HEK293 (cell line): ENCODE results near the gene DDX27.
A peak's percentile ranks its signal among the peaks of the same experiment; 100 is the strongest.

ENCODE experiments used
- GLIS2 ChIP-seq: fragments of 450-650 bp; formaldehyde crosslinking; IDR thresholded peaks from 2 replicates; pipeline ENCODE4 v1.5.1; 2016; ENCODE audit warnings: missing biosample characterization, missing genetic modification characterization
- HOXD13 ChIP-seq: sonication (generic); formaldehyde crosslinking; IDR thresholded peaks from 2 replicates; pipeline ENCODE4 v1.8.0; 2022; ENCODE audit warnings: missing genetic modification reagents, borderline replicate concordance
- PRDM1 ChIP-seq: fragments of 450-650 bp; formaldehyde crosslinking; IDR thresholded peaks from 2 replicates; pipeline ENCODE4; 2016; ENCODE audit warnings: missing biosample characterization, missing genetic modification characterization
- REPIN1 ChIP-seq: fragments of 450-650 bp; formaldehyde crosslinking; IDR thresholded peaks from 2 replicates; pipeline ENCODE4 v1.5.1; 2017; ENCODE audit warnings: missing biosample characterization, missing genetic modification characterization, low read depth
- SCRT2 ChIP-seq: fragments of 450-650 bp; formaldehyde crosslinking; IDR thresholded peaks from 2 replicates; pipeline ENCODE4 v1.5.1; 2016; ENCODE audit warnings: missing biosample characterization, missing genetic modification characterization
- SETDB1 ChIP-seq: IDR thresholded peaks from one replicate; pipeline ENCODE4 v1.6.1; 2017; ENCODE audit warnings: mild to moderate bottlenecking, low read length, moderate library complexity, mixed read lengths; ENCODE audit not compliant: insufficient read length
- ZBTB20 ChIP-seq: fragments of 450-650 bp; formaldehyde crosslinking; IDR thresholded peaks from 2 replicates; pipeline ENCODE4 v1.5.1; 2016; ENCODE audit warnings: missing biosample characterization, missing genetic modification characterization
- ZFHX2 ChIP-seq: fragments of 450-650 bp; formaldehyde crosslinking; conservative IDR thresholded peaks from 2 replicates; pipeline ENCODE4 v1.5.1; 2016; ENCODE audit warnings: missing biosample characterization, missing genetic modification characterization
- ZFP41 ChIP-seq: fragments of 450-650 bp; formaldehyde crosslinking; IDR thresholded peaks from 2 replicates; pipeline ENCODE4 v1.5.1; 2016; ENCODE audit warnings: missing biosample characterization, missing genetic modification characterization, borderline replicate concordance
- ZIC2 ChIP-seq: fragments of 450-650 bp; formaldehyde crosslinking; IDR thresholded peaks from 2 replicates; pipeline ENCODE4 v1.5.1; 2016; ENCODE audit warnings: missing biosample characterization, missing genetic modification characterization
- ZNF133 ChIP-seq: fragments of 450-650 bp; formaldehyde crosslinking; IDR thresholded peaks from 2 replicates; pipeline ENCODE4 v1.5.1; 2016; ENCODE audit warnings: missing biosample characterization, missing genetic modification characterization
- ZNF16 ChIP-seq: fragments of 450-650 bp; formaldehyde crosslinking; IDR thresholded peaks from 2 replicates; pipeline ENCODE4 v1.5.1; 2016; ENCODE audit warnings: low read depth, missing biosample characterization, missing genetic modification characterization
- ZNF2 ChIP-seq: fragments of 450-650 bp; formaldehyde crosslinking; IDR thresholded peaks from 2 replicates; pipeline ENCODE4 v1.5.1; 2016; ENCODE audit warnings: missing biosample characterization, missing genetic modification characterization
- ZNF221 ChIP-seq: fragments of 450-650 bp; formaldehyde crosslinking; IDR thresholded peaks from 2 replicates; pipeline ENCODE4 v1.5.1; 2017; ENCODE audit warnings: missing biosample characterization, missing genetic modification characterization, borderline replicate concordance
- ZNF248 ChIP-seq: fragments of 450-650 bp; formaldehyde crosslinking; IDR thresholded peaks from 2 replicates; pipeline ENCODE4 v1.5.1; 2017; ENCODE audit warnings: missing biosample characterization, missing genetic modification characterization
- ZNF341 ChIP-seq: fragments of 450-650 bp; formaldehyde crosslinking; IDR thresholded peaks from 2 replicates; pipeline ENCODE4; 2016; ENCODE audit warnings: low read depth, missing biosample characterization, missing genetic modification characterization
- ZNF350 ChIP-seq: fragments of 450-650 bp; formaldehyde crosslinking; IDR thresholded peaks from 2 replicates; pipeline ENCODE4 v1.5.0; 2017; ENCODE audit warnings: missing biosample characterization, mild to moderate bottlenecking, missing genetic modification characterization
- ZNF530 ChIP-seq: fragments of 450-650 bp; formaldehyde crosslinking; IDR thresholded peaks from 2 replicates; pipeline ENCODE4 v1.5.1; 2016; ENCODE audit warnings: low read depth, missing biosample characterization, missing genetic modification characterization
- ZNF549 ChIP-seq: fragments of 450-650 bp; IDR thresholded peaks from 2 replicates; pipeline ENCODE4 v1.5.1; 2018; ENCODE audit warnings: missing biosample characterization, missing genetic modification characterization, mild to moderate bottlenecking, inconsistent platforms, moderate library complexity
- ZNF558 ChIP-seq: fragments of 450-650 bp; formaldehyde crosslinking; IDR thresholded peaks from 2 replicates; pipeline ENCODE4 v1.5.1; 2016; ENCODE audit warnings: missing biosample characterization, missing genetic modification characterization
- ZNF610 ChIP-seq: fragments of 450-650 bp; formaldehyde crosslinking; IDR thresholded peaks from 2 replicates; pipeline ENCODE4 v1.5.1; 2016; ENCODE audit warnings: missing biosample characterization, missing genetic modification characterization, borderline replicate concordance
- ZNF624 ChIP-seq: fragments of 450-650 bp; formaldehyde crosslinking; IDR thresholded peaks from 2 replicates; pipeline ENCODE4 v1.5.1; 2017; ENCODE audit warnings: missing biosample characterization, missing genetic modification characterization
- ZNF629 ChIP-seq: fragments of 450-650 bp; formaldehyde crosslinking; IDR thresholded peaks from 2 replicates; pipeline ENCODE4 v1.5.1; 2017; ENCODE audit warnings: missing biosample characterization, missing genetic modification characterization
- ZNF791 ChIP-seq: fragments of 450-650 bp; formaldehyde crosslinking; IDR thresholded peaks from 2 replicates; pipeline ENCODE4 v1.5.1; 2016; ENCODE audit warnings: missing biosample characterization, missing genetic modification characterization
- ZNF837 ChIP-seq: fragments of 450-650 bp; formaldehyde crosslinking; IDR thresholded peaks from 2 replicates; pipeline ENCODE4 v1.5.1; 2016; ENCODE audit warnings: missing biosample characterization, missing genetic modification characterization
- TF ChIP-seq, protein P1 (sequence below): fragments of 450-650 bp; formaldehyde crosslinking; IDR thresholded peaks from 2 replicates; pipeline ENCODE4 v1.5.1; 2016; ENCODE audit warnings: missing biosample characterization, missing genetic modification characterization
- TF ChIP-seq, protein P2 (sequence below): fragments of 450-650 bp; formaldehyde crosslinking; IDR thresholded peaks from 2 replicates; pipeline ENCODE4 v1.5.1; 2016; ENCODE audit warnings: missing biosample characterization, missing genetic modification characterization
- TF ChIP-seq, protein P3 (sequence below): fragments of 450-650 bp; formaldehyde crosslinking; IDR thresholded peaks from 2 replicates; pipeline ENCODE4 v1.5.1; 2017; ENCODE audit warnings: missing biosample characterization, missing genetic modification characterization
- TF ChIP-seq, protein P4 (sequence below): fragments of 450-650 bp; formaldehyde crosslinking; IDR thresholded peaks from 2 replicates; pipeline ENCODE4 v1.5.1; 2016; ENCODE audit warnings: missing biosample characterization, missing genetic modification characterization, low read depth
- TF ChIP-seq, protein P5 (sequence below): fragments of 450-650 bp; formaldehyde crosslinking; IDR thresholded peaks from 2 replicates; pipeline ENCODE4 v1.5.1; 2016; ENCODE audit warnings: missing biosample characterization, missing genetic modification characterization

DDX27 gene

DNA sequence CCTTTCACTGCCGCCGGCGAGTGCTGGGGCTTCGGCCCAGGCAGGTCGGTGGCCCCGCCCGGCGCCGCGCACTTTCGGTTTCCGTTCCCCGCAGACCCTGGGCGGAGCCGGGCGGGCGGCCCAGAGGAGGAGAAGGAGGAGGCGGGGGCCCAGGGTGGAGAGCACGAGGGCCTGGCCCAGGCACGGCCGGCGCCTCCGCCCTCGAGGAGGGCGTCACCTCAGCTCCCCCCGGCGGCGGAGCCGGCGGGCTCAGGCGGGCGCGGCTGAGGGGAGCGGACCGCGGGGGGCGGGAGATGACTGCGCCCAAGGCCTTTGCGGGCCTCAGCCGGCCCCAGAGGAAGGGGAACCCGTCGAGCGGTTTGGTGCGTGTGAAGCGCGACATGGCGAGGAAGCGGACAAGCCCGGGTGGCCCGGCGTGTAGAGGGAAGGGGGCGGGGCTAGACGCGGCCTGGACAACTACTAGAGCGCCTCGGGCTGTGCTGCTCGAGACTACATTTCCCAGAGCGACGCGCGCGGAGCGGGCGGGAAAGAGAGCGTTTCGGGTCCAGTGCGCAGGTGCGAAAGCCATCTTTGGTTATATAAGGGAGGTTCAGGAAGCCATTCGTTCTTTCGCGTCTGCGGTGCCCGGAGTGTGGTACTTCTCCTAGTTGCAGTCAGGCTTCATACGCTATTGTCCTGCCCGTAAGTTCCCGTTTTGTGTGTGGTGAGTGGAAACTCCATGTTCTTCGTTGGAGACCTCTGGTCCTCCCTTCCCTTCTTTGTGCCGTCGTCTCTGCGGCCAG is 59.0 kb downstream of the DDX27 start, which contains the start of gene ZNFX1 (continued):
- no peak; the same call in 1 of the 2 replicates for TF ChIP-seq ZNF221 (tag by site-specific recombination)
- TF ChIP-seq ZFHX2 (tag by site-specific recombination): no peak; the same call in 1 of the 2 replicates
- TF ChIP-seq, protein P1, sequence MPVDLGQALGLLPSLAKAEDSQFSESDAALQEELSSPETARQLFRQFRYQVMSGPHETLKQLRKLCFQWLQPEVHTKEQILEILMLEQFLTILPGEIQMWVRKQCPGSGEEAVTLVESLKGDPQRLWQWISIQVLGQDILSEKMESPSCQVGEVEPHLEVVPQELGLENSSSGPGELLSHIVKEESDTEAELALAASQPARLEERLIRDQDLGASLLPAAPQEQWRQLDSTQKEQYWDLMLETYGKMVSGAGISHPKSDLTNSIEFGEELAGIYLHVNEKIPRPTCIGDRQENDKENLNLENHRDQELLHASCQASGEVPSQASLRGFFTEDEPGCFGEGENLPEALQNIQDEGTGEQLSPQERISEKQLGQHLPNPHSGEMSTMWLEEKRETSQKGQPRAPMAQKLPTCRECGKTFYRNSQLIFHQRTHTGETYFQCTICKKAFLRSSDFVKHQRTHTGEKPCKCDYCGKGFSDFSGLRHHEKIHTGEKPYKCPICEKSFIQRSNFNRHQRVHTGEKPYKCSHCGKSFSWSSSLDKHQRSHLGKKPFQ (tag by site-specific recombination): 0 out of 2 replicates have a peak, but pooled peaks have one; percentile 28
- TF ChIP-seq, protein P2, sequence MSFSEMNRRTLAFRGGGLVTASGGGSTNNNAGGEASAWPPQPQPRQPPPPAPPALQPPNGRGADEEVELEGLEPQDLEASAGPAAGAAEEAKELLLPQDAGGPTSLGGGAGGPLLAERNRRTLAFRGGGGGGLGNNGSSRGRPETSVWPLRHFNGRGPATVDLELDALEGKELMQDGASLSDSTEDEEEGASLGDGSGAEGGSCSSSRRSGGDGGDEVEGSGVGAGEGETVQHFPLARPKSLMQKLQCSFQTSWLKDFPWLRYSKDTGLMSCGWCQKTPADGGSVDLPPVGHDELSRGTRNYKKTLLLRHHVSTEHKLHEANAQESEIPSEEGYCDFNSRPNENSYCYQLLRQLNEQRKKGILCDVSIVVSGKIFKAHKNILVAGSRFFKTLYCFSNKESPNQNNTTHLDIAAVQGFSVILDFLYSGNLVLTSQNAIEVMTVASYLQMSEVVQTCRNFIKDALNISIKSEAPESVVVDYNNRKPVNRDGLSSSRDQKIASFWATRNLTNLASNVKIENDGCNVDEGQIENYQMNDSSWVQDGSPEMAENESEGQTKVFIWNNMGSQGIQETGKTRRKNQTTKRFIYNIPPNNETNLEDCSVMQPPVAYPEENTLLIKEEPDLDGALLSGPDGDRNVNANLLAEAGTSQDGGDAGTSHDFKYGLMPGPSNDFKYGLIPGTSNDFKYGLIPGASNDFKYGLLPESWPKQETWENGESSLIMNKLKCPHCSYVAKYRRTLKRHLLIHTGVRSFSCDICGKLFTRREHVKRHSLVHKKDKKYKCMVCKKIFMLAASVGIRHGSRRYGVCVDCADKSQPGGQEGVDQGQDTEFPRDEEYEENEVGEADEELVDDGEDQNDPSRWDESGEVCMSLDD (tag by site-specific recombination): 0 out of 2 replicates have a peak, but pooled peaks have one; percentile 51
- TF ChIP-seq, protein P3, sequence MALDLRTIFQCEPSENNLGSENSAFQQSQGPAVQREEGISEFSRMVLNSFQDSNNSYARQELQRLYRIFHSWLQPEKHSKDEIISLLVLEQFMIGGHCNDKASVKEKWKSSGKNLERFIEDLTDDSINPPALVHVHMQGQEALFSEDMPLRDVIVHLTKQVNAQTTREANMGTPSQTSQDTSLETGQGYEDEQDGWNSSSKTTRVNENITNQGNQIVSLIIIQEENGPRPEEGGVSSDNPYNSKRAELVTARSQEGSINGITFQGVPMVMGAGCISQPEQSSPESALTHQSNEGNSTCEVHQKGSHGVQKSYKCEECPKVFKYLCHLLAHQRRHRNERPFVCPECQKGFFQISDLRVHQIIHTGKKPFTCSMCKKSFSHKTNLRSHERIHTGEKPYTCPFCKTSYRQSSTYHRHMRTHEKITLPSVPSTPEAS (tag by site-specific recombination): peak; percentile 54; the same call in 1 of the 2 replicates
- TF ChIP-seq SETDB1: no peak
- TF ChIP-seq, protein P4, sequence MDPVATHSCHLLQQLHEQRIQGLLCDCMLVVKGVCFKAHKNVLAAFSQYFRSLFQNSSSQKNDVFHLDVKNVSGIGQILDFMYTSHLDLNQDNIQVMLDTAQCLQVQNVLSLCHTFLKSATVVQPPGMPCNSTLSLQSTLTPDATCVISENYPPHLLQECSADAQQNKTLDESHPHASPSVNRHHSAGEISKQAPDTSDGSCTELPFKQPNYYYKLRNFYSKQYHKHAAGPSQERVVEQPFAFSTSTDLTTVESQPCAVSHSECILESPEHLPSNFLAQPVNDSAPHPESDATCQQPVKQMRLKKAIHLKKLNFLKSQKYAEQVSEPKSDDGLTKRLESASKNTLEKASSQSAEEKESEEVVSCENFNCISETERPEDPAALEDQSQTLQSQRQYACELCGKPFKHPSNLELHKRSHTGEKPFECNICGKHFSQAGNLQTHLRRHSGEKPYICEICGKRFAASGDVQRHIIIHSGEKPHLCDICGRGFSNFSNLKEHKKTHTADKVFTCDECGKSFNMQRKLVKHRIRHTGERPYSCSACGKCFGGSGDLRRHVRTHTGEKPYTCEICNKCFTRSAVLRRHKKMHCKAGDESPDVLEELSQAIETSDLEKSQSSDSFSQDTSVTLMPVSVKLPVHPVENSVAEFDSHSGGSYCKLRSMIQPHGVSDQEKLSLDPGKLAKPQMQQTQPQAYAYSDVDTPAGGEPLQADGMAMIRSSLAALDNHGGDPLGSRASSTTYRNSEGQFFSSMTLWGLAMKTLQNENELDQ (tag by site-specific recombination): no peak
- peak; percentile 64 for TF ChIP-seq ZIC2 (tag by site-specific recombination)
- no peak for TF ChIP-seq HOXD13 (CRISPR knock-in tag)
- TF ChIP-seq ZBTB20 (tag by site-specific recombination): peak; percentile 88
- peak; percentile 85; the same call in 1 of the 2 replicates for TF ChIP-seq ZFP41 (tag by site-specific recombination)
- peak; percentile 51; the same call in 1 of the 2 replicates for TF ChIP-seq ZNF610 (tag by site-specific recombination)
- peak; percentile 50; the same call in 1 of the 2 replicates for TF ChIP-seq SCRT2 (tag by site-specific recombination)
- TF ChIP-seq ZNF133 (tag by site-specific recombination): peak; percentile 39; the same call in 1 of the 2 replicates
- TF ChIP-seq, protein P5, sequence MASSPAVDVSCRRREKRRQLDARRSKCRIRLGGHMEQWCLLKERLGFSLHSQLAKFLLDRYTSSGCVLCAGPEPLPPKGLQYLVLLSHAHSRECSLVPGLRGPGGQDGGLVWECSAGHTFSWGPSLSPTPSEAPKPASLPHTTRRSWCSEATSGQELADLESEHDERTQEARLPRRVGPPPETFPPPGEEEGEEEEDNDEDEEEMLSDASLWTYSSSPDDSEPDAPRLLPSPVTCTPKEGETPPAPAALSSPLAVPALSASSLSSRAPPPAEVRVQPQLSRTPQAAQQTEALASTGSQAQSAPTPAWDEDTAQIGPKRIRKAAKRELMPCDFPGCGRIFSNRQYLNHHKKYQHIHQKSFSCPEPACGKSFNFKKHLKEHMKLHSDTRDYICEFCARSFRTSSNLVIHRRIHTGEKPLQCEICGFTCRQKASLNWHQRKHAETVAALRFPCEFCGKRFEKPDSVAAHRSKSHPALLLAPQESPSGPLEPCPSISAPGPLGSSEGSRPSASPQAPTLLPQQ (tag by site-specific recombination): peak; percentile 72
- no peak for TF ChIP-seq ZNF248 (tag by site-specific recombination)
- 0 out of 2 replicates have a peak, but pooled peaks have one; percentile 64 for TF ChIP-seq ZNF558 (tag by site-specific recombination)
- no peak for TF ChIP-seq ZNF530
- peak; percentile 76 for TF ChIP-seq ZNF629 (tag by site-specific recombination)
- TF ChIP-seq ZNF341: peak; percentile 56
- peak; percentile 50; the same call in 1 of the 2 replicates for TF ChIP-seq PRDM1
- TF ChIP-seq ZNF350: no peak
- peak; percentile 87; the same call in 1 of the 2 replicates for TF ChIP-seq ZNF837 (tag by site-specific recombination)
- peak; percentile 95 for TF ChIP-seq GLIS2 (tag by site-specific recombination)
- TF ChIP-seq REPIN1: no peak
- TF ChIP-seq ZNF624 (tag by site-specific recombination): no peak; the same call in 1 of the 2 replicates
- TF ChIP-seq ZNF791 (tag by site-specific recombination): no peak; the same call in 1 of the 2 replicates
- peak; percentile 96 for TF ChIP-seq ZNF2
- TF ChIP-seq ZNF16 (tag by site-specific recombination): 0 out of 2 replicates have a peak, but pooled peaks have one; percentile 35
- TF ChIP-seq ZNF549: no peak
